NCI-H69 (cell line): ENCODE results near the gene GPRIN3.
"Not testable (repeated sequence)": the region's sequence is repeated elsewhere in the genome, so short reads cannot be mapped to it uniquely, and the experiment has no call there.

ENCODE experiments used
- DNase-seq: peaks from one replicate; lab custom pipeline; 2025; lab: John Stamatoyannopoulos, UW

The GPRIN3 gene

GRCh38 chr4:89216422-89216821 lies 91.2 kb downstream of the GPRIN3 start:
- no peak for DNase-seq

GRCh38 chr4:89215736-89216135 lies 91.9 kb downstream of the GPRIN3 start:
- no peak for DNase-seq

GRCh38 chr4:89214308-89214707 lies 93.3 kb downstream of the GPRIN3 start:
- no peak for DNase-seq

GRCh38 chr4:89213382-89213701 lies 94.3 kb downstream of the GPRIN3 start:
- peak; percentile 85 for DNase-seq

GRCh38 chr4:89212666-89213381 lies 94.8 kb downstream of the GPRIN3 start:
- DNase-seq, result peak; percentile 69

- peak; percentile 31 for DNase-seq
Observed at GRCh38 chr4:89204624-89205023, 103.0 kb downstream of the GPRIN3 start.

- no peak for DNase-seq
Observed at GRCh38 chr4:89203902-89204301, 103.7 kb downstream of the GPRIN3 start.

- not testable (repeated sequence) for DNase-seq
Observed at GRCh38 chr4:89199394-89199793, 108.2 kb downstream of the GPRIN3 start.

- DNase-seq, result no peak
Observed at GRCh38 chr4:89197920-89198319, 109.7 kb downstream of the GPRIN3 start.

GRCh38 chr4:89196745-89197144 lies 110.9 kb downstream of the GPRIN3 start:
- DNase-seq, result peak; percentile 35

- peak; percentile 39 for DNase-seq
Observed at GRCh38 chr4:89196056-89196674, 111.4 kb downstream of the GPRIN3 start.

- DNase-seq, result no peak
Observed at GRCh38 chr4:89193843-89194242, 113.8 kb downstream of the GPRIN3 start.
